ENCODE measurements around the gene SNX24. TPM values are rescaled to one million over a fixed set of nuclear protein-coding genes. Genes with fewer than 3 reads are reported as not detected.
"Not testable (repeated sequence)": the region's sequence is repeated elsewhere in the genome, so short reads cannot be mapped to it uniquely, and the experiment has no call there.

The SNX24 gene
- total RNA-seq = 8.5 and 10.1 TPM in 2 replicates

- DNase-seq = peak; percentile 73
Measured at GRCh38 chr5:122845229-122846050, at the start of gene SNX24. Gene SNX24, plus strand, starts transcription at chr5:122845613. Its CDS starts 21 bp downstream, at chr5:122845634.

DNA sequence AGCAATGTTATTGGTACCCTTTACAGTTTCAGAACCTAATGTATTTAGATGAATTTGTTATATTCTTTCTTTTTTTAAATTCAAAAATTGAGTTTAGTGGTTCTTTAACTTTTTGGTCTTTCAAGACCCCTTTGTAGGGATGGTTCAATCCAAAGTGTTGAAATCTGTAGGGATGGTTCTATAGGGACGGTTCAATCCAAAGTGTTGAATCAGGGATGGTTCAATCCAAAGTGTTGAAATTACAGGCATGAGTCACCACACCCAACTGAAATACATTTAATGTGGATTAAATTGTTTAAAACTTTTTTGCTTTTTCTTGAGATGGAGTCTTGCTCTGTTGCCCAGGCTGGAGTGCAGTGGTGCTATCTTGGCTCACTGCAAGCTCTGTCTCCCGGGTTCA is 39.9 kb upstream of the SNX24 start:
- no peak for DNase-seq

DNA sequence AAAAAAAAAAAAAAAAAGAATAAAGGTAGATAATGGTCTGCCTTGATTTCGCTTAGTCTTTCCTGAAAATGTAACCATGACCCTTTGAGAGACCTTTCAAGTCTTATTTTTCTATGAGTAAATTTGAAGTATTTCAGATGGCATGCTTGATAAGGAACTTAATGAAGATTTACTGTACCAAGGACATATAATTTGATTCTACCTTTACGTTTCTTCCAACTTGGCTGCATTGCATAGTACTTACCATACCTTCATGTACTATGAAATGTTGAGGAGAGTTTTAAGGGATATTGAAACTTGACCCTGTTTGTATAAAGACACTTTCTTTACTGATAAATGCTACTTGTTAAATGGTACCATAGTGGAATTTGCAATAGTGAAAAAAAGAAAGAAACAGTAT is 35.0 kb upstream of the SNX24 start:
- no peak for DNase-seq

DNA sequence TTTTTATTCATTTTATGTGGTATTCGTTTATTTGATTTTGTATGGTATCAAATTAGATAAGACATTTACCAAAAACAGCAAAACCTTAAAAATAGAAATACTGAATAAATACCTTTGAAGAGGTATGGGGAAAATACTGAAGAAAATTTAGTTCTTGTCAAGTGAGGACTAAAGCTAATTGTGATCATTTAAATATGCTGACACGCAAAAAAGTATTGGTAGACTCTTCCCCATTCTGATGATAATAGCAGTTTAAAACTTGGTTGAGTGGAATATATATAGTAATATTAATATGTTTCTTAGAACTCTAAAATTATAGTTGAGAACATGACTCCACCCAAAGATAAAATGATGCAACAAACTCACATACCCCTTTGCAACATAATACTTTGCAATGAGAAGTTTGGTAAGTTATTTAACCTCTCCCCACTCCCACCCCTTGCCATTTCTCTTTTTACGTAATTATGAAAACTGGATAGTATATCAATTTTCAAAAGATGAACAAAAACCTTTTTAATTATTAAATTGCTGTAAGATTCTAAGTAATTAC is 30.1 kb upstream of the SNX24 start:
- DNase-seq = no peak

DNA sequence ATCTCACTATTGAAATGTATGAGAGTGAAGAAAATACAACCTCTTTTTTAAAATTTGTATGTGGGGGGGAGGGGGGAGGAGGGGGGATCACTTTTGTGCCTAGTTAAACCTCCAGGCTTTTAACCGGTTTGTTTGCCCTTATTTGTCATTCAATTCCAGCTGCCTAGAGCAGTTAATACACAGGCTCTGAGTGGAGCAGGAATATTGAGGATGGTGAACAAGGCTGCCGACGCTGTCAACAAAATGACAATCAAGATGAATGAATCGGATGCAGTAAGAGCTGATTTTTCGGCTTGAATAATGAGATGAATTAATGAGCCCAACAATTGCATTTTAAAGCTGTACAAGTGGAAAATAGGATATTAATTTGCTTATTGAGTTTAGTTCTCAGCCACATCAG is 28.7 kb upstream of the SNX24 start:
- DNase-seq = no peak

- DNase-seq = no peak
Measured at GRCh38 chr5:122831984-122832383, 13.4 kb upstream of the SNX24 start.

DNA sequence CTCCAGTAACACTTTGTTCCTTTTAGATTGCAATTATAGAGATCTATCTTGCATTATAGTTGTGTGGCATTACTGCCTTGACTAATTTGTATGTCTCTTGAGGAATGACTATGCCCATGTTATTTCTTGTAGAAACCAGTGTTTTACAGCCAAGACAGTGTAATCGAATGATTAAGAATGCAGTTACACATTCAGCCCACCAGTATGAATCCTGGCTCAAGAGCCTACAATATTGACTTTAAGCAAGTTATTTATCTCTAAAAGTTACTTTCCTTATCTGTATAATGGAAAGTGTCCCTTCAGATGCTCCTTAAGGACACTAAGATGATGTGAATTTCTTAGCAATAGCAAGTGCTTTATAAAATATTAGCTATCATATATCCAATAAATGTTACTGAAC is 9.7 kb upstream of the SNX24 start:
- no peak for DNase-seq

DNA sequence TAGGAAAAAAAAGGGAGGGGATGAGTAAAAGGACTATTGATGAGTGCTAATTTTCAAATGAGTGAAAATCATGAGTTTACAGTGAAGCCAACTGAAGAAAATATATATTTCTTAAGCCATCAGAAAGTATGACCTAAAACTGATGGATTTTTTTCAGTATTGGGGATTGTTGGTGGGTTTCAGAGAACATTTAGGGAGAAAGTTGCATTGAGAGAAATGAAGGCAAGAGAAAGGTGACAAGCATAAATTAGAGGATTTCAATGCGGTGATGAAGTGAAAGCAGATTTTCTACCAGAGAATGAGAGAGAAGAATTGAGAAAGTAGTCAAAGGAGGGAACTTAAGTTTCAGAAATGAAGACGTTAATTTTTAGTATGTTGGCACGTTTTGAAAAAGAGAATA is 8.5 kb upstream of the SNX24 start:
- no peak for DNase-seq

- no peak for DNase-seq
Measured at GRCh38 chr5:122839731-122840130, 5.7 kb upstream of the SNX24 start.

DNA sequence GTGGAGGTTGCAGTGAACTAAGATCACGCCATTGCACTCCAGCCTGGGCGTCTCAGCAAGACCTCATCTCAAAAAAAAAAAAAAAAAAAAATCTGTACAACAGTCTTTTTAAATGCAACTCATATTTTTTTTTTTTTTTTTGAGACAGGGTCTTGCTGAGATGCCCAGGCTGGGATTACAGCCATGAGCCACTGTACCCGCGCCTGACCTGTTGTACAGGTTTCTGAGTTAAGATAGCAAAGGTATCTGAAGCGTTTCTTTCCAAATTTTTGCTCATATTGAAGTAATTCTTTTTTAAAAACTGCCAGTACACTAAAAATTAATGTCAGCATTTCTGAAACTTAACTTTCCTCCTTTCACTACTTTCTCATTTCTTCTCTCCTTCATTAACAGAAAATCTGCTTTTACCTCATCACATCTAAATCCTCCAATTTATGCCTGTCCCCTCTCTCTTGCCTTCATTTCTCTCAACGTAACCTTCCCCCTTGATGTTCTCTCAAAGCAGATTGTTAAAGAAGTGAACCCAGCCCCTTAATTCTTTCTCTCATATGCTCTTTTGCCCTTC is 3.3 kb upstream of the SNX24 start:
- no peak for DNase-seq

GRCh38 chr5:122844136-122844909 is 1.1 kb upstream of the SNX24 start:
- peak; percentile 20 for DNase-seq

- no peak for DNase-seq
Measured at GRCh38 chr5:122844910-122845228, 544 bp upstream of the SNX24 start.

- DNase-seq = peak; percentile 20
Measured at GRCh38 chr5:122846051-122846550, 688 bp downstream of the SNX24 start.

DNA sequence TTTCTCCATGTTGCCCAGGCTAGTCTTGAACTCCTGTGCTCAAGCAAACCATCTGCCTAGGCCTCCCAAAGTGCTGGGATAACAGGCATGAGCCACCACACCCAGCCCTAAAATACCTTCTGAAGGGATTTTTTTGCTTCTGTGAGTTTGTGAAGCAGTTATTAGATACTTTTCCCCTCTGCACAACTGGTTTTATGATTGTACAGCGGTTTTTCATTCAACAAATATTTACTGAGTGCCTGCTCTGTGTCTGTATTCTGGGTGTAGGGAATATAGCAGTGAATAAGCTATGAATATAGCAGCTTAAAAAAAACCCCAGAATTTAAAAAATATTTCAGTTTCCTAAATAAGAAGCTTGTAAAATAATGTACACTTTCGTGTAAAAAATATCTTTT is 2.3 kb downstream of the SNX24 start:
- no peak for DNase-seq

GRCh38 chr5:122849771-122850170 is 4.4 kb downstream of the SNX24 start:
- no peak for DNase-seq

- not testable (repeated sequence) for DNase-seq
Measured at GRCh38 chr5:122857538-122857937, 12.1 kb downstream of the SNX24 start.

DNA sequence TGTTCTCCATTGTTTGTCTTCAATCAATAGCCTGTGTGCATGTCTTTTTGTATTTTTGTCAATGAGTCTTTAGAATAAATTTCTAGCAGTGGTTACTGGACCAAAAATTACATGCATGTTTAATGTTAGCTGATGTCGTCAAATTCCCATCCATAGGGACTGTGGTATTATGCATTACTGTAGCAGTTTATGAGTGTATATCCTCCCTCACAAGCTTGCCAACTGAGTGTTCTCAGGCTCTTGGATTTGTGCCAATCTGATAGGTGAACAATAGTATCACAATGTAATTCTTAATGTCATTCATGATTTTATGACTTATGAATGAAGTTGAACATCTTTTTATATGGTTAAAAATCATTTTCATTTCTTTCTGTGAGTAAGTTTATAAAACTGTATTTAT is 13.0 kb downstream of the SNX24 start:
- DNase-seq = peak; percentile 94

GRCh38 chr5:122863240-122863639 is 17.8 kb downstream of the SNX24 start:
- no peak for DNase-seq

DNA sequence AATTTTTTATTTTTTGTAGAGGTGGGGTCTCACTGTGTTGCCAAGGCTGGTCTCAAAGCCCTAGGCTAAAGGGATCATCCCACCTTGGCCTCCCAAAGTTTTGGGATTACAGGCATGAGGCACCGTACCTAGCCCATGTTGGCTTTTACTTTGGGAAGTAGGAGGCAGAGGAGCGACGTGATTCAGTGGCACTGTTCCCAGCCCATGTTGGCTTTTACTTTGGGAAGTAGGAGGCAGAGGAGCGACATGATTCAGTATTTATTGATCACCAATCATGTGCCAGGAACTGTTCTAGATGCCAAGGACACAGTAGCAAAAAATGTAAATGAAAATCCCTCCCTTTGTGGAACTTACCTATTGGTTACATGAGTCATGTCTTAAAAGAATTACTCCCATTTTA is 18.3 kb downstream of the SNX24 start:
- DNase-seq = no peak

DNA sequence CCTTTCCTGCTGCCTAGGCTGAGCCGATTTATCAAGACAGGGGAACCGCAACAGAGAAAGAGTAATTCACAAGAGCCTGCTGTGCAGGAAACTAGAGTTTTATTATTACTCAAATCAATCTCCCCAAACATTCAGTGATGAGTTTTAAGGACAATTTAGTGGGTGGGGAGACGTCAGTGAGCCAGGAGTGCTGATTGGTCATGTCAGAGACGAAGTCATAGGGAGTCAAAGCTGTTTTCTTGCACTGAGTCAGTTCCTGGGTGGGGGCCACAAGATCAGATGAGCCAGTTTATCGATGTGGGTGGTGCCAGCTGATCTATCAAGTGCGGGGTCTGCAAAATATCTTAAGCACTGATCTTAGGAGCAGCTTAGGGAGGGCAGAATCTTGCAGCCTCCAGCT is 19.0 kb downstream of the SNX24 start:
- DNase-seq = no peak

DNA sequence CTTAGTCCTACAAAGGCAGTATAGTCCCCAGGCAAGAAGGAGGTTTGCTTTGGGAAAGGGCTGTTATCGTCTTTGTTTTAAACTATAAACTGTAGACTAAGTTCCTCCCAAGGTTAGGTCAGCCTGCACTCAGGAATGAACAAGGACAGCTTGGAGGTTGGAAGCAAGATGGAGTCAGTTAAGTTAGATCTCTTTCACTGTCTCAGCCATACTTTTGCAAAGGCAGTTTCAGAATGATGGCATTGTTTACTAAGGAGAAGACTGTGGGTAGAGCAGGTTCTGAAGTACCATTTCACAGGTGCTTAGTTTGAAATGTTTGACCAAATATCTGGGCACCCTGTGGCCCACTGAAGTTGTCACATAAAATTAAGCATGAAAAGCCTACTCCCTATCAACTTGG is 19.4 kb downstream of the SNX24 start:
- DNase-seq = no peak

- peak; percentile 4 for DNase-seq
Measured at GRCh38 chr5:122870219-122870856, 24.9 kb downstream of the SNX24 start.

GRCh38 chr5:122871661-122872060 is 26.2 kb downstream of the SNX24 start:
- DNase-seq = no peak

All from dermis blood vessel endothelial cell (primary cell).